Measurements from ENCODE around the gene IQGAP2.

IQGAP2 gene

GRCh38 chr5:76469656-76470290 lies 66.7 kb downstream of the IQGAP2 start:
- no peak for ATAC-seq
- TF ChIP-seq ESRRG (CRISPR knock-in tag; IDR thresholded peaks at IDR 0.05) (no peak), CSDC2 (CRISPR knock-in tag; IDR thresholded peaks at IDR 0.05) (no peak), PATZ1 (CRISPR knock-in tag; IDR thresholded peaks at IDR 0.05; ENCODE audit: borderline replicate concordance) (no peak), RARB (CRISPR knock-in tag; IDR thresholded peaks at IDR 0.05) (no peak), ARNTL (CRISPR knock-in tag; IDR thresholded peaks at IDR 0.05; ENCODE audit: borderline replicate concordance, low read depth) (no peak), ZFP3 (CRISPR knock-in tag; IDR thresholded peaks at IDR 0.05) (no peak), ZFP30 (CRISPR knock-in tag; IDR thresholded peaks at IDR 0.05) (no peak), POU6F1 (CRISPR knock-in tag; IDR thresholded peaks at IDR 0.05; ENCODE audit: borderline replicate concordance, low read depth) (no peak), ZC3H10 (CRISPR knock-in tag; IDR thresholded peaks at IDR 0.05) (no peak), TSHZ2 (CRISPR knock-in tag; IDR thresholded peaks at IDR 0.05) (no peak), CREB5 (CRISPR knock-in tag; IDR thresholded peaks at IDR 0.05; ENCODE audit: low read depth) (no peak), TOX (CRISPR knock-in tag; IDR thresholded peaks at IDR 0.05; ENCODE audit: borderline replicate concordance) (no peak), ZNF8 (CRISPR knock-in tag; IDR thresholded peaks at IDR 0.05) (no peak), BACH2 (CRISPR knock-in tag; IDR thresholded peaks at IDR 0.05; ENCODE audit: borderline replicate concordance) (no peak), CSRNP3 (CRISPR knock-in tag; IDR thresholded peaks at IDR 0.05) (no peak), TCF4 (CRISPR knock-in tag; IDR thresholded peaks at IDR 0.05; ENCODE audit: borderline replicate concordance) (no peak)

- no peak for ATAC-seq
- TF ChIP-seq RARB (CRISPR knock-in tag; IDR thresholded peaks at IDR 0.05) (no peak), ESRRG (CRISPR knock-in tag; IDR thresholded peaks at IDR 0.05) (no peak), TOX (CRISPR knock-in tag; IDR thresholded peaks at IDR 0.05; ENCODE audit: borderline replicate concordance) (no peak), CSDC2 (CRISPR knock-in tag; IDR thresholded peaks at IDR 0.05) (no peak), ZNF565 (CRISPR knock-in tag; conservative IDR thresholded peaks at IDR 0.05; ENCODE audit: low read depth) (no peak), ZNF70 (CRISPR knock-in tag; IDR thresholded peaks at IDR 0.05) (no peak), GLIS3 (CRISPR knock-in tag; IDR thresholded peaks at IDR 0.05) (no peak), POU6F1 (CRISPR knock-in tag; IDR thresholded peaks at IDR 0.05; ENCODE audit: borderline replicate concordance, low read depth) (no peak), BACH2 (CRISPR knock-in tag; IDR thresholded peaks at IDR 0.05; ENCODE audit: borderline replicate concordance) (no peak), TSHZ2 (CRISPR knock-in tag; IDR thresholded peaks at IDR 0.05) (no peak), ZNF8 (CRISPR knock-in tag; IDR thresholded peaks at IDR 0.05) (no peak), ZFP3 (CRISPR knock-in tag; IDR thresholded peaks at IDR 0.05) (no peak), OSR1 (CRISPR knock-in tag; IDR thresholded peaks at IDR 0.05) (no peak), CSRNP3 (CRISPR knock-in tag; IDR thresholded peaks at IDR 0.05) (no peak), ARNTL (CRISPR knock-in tag; IDR thresholded peaks at IDR 0.05; ENCODE audit: borderline replicate concordance, low read depth) (no peak), ISL1 (CRISPR knock-in tag; IDR thresholded peaks at IDR 0.05) (no peak)
Observed at GRCh38 chr5:76470976-76471375, 67.9 kb downstream of the IQGAP2 start.

Data from SK-N-SH treated with all-trans-retinoic acid at 6 μM for 48 hours (cell line).